Astrocyte (in vitro differentiated cells and primary cell): Measurements from ENCODE around the gene RASL12.

Experiments
- EZH2 ChIP-seq: IDR thresholded peaks from 2 replicates; pipeline ENCODE4 v1.6.1; 2012; ENCODE audit warnings: mild to moderate bottlenecking, low read length, inconsistent platforms; ENCODE audit not compliant: insufficient read depth
- TF ChIP-seq, protein P1 (sequence below): IDR thresholded peaks from 2 replicates; pipeline ENCODE4 v1.5.1; 2011; ENCODE audit warnings: low read depth, mild to moderate bottlenecking, inconsistent platforms, low read length, moderate library complexity; ENCODE audit not compliant: insufficient read depth

DNA sequence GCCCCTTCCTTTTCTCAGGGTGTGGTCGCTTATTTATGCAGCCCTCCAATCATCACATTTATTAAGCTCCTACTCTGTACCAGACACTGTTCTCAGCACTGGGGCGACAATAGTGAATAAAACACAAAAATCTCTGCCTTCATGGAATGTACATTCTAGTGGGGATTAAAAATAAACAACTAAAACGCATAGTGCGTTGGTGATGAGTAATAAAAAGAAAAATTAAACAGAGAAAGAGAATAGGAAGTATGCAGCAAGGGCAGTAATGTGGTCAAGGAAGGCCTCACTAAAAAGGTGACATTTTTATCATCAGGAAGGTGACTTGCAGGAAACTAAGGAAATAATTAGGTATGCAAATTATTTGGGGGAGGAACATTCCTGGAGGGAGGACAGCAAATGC, 17.5 kb downstream of the RASL12 start:
- no peak for TF ChIP-seq EZH2
- TF ChIP-seq, protein P1, sequence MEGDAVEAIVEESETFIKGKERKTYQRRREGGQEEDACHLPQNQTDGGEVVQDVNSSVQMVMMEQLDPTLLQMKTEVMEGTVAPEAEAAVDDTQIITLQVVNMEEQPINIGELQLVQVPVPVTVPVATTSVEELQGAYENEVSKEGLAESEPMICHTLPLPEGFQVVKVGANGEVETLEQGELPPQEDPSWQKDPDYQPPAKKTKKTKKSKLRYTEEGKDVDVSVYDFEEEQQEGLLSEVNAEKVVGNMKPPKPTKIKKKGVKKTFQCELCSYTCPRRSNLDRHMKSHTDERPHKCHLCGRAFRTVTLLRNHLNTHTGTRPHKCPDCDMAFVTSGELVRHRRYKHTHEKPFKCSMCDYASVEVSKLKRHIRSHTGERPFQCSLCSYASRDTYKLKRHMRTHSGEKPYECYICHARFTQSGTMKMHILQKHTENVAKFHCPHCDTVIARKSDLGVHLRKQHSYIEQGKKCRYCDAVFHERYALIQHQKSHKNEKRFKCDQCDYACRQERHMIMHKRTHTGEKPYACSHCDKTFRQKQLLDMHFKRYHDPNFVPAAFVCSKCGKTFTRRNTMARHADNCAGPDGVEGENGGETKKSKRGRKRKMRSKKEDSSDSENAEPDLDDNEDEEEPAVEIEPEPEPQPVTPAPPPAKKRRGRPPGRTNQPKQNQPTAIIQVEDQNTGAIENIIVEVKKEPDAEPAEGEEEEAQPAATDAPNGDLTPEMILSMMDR: no peak
